ENCODE data around the gene TCF4. TPM values are rescaled to one million over a fixed set of nuclear protein-coding genes. Genes with fewer than 3 reads are reported as not detected.

The TCF4 gene
- polyA plus RNA-seq, 1 of the 3 experiments (the other 2 are of a cell fraction): 39.1 TPM

DNA sequence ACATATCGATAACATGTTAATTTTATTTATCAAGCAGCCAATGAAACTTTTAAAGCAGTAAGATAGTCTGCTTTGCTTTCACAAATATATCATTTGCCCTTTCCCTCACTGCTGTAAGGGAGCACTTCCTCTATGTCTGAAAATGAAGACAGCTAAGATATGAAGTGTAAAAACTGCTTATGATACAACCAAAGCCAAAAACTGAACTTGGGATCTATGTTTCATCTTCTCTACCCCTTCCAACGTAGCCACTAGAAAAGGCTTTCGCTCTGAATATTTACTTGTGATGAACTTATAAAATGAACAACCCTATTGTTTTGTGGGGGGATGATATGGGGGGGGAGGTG, 140.3 kb downstream of the TCF4 start:
- CTCF ChIA-PET: interaction anchor here (1.3 to 1.4 kb wide), 2 partner anchors 8 to 12 kb away, joined by 4 read pairs; no protein-coding TSS in a partner anchor

DNA sequence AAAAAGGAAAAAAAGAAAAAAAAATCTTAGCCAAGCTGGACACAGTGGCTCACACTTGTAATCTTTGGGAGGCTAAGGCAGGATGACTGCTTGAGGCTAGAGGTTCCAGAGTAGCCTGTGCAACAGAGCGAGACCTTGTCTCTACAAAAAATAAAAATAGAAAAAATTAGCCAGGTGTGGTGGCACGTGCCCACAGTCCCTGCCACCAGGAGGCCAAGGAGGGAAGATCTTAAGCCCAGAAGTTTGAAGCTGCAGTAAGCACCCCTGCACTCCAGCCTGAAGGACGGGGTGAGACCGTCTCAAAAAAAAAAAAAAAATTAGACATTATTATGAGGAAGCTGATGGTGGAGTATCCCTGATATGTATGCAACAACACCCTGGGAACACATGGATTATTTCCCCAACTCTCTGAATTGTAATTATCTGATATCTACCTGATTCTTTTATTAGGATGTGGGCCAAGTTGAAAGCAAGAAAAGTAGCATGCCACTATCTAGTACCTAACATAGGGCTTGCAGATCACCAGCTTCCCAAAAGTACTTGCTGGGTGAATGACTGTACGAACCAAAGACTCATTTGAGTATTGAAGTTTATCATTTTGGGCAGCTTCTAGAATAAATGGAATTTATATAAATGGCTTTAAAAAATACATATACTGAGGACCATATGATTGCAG, 140.9 kb downstream of the TCF4 start:
- POLR2A ChIA-PET: no interaction called here
- Histone ChIP-seq H3K79me2 (ENCODE audit: insufficient read depth) (peaks cover 91% of the 10 kb centered on the region), H3K9me3 (0 out of 2 replicates have a peak, but pooled peaks cover 6% of the 10 kb centered on the region), H2AFZ (ENCODE audit: low read depth) (no peak overlapping the region), H3K4me1 (ENCODE audit: control insufficient read depth in 1 of 2, insufficient read depth in 2 of 2, low read depth in 1 of 2, low read length in 1 of 2) (peaks cover 0 to 9% of the 10 kb centered on the region in 2 experiments; a peak in 1 of 4 replicates), H3K4me3 (ENCODE audit: low read depth in 2 of 2, low read length in 1 of 2) (no peak overlapping the region), H3K36me3 (replicated peaks in 1 of 2; ENCODE audit: control insufficient read depth in 1 of 2, insufficient read depth in 2 of 2, low read length in 1 of 2) (peaks cover 0 to 8% of the 10 kb centered on the region in 2 experiments), H3K27me3 (ENCODE audit: insufficient read depth) (no peaks in the 10 kb centered on the region), H3F3A (replicated peaks; ENCODE audit: insufficient read depth) (no peaks in the 10 kb centered on the region), H3K4me2 (no peak overlapping the region), H4K20me1 (ENCODE audit: insufficient read depth) (no peaks in the 10 kb centered on the region), H3K9me2 (no peaks in the 10 kb centered on the region), H3K27ac (ENCODE audit: low read depth in 2 of 2, low read length in 1 of 2) (no peak overlapping the region), H3K9ac (no peak overlapping the region)
- CTCF ChIA-PET: interaction anchor here (1.0 to 1.4 kb wide), 3 partner anchors 9 to 65 kb away, joined by 3 to 4 read pairs (median 4); no protein-coding TSS in a partner anchor
- 87% methylated on average over 5 of the region's 5 CpGs for WGBS (ENCODE audit: low lambda C conversion rate)
- TF ChIP-seq RAD21 (IDR thresholded peaks at IDR 0.05; ENCODE audit: low read length): no peak
- TF ChIP-seq POLR2AphosphoS5 (IDR thresholded peaks at IDR 0.05; ENCODE audit: low read depth, low read length): no peak
- no peak for TF ChIP-seq TCF12 (IDR thresholded peaks at IDR 0.05)
- TF ChIP-seq, protein P1, sequence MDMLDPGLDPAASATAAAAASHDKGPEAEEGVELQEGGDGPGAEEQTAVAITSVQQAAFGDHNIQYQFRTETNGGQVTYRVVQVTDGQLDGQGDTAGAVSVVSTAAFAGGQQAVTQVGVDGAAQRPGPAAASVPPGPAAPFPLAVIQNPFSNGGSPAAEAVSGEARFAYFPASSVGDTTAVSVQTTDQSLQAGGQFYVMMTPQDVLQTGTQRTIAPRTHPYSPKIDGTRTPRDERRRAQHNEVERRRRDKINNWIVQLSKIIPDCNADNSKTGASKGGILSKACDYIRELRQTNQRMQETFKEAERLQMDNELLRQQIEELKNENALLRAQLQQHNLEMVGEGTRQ (IDR thresholded peaks at IDR 0.05; ENCODE audit: borderline replicate concordance, low read depth, low read length): no peak
- no peak for DNase-seq

More for the DNA sequence above, 140.3 kb downstream of the TCF4 start:
- no peaks in the 10 kb centered on the region for H3K27me3 ChIP-seq (ENCODE audit: insufficient read depth)
- H3K9me2 ChIP-seq: no peaks in the 10 kb centered on the region
- H3K9ac ChIP-seq: no peak overlapping the region
- no peaks in the 10 kb centered on the region for H3F3A ChIP-seq (replicated peaks; ENCODE audit: insufficient read depth)
- H3K79me2 ChIP-seq (ENCODE audit: insufficient read depth): peaks cover 91% of the 10 kb centered on the region
- TF ChIP-seq, protein P2, sequence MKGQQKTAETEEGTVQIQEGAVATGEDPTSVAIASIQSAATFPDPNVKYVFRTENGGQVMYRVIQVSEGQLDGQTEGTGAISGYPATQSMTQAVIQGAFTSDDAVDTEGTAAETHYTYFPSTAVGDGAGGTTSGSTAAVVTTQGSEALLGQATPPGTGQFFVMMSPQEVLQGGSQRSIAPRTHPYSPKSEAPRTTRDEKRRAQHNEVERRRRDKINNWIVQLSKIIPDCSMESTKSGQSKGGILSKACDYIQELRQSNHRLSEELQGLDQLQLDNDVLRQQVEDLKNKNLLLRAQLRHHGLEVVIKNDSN (IDR thresholded peaks at IDR 0.05; ENCODE audit: borderline replicate concordance, low read depth): no peak
- TF ChIP-seq RCOR1 (IDR thresholded peaks at IDR 0.05; ENCODE audit: low read length): no peak
- no peak for TF ChIP-seq YY1 (IDR thresholded peaks at IDR 0.05; ENCODE audit: low read depth)
- TF ChIP-seq RFX5 (IDR thresholded peaks at IDR 0.05; ENCODE audit: low read length): no peak
- TF ChIP-seq TAF1 (IDR thresholded peaks at IDR 0.05; ENCODE audit: borderline replicate concordance, low read depth, low read length): no peak
- no peak for TF ChIP-seq EZH2phosphoT487 (IDR thresholded peaks at IDR 0.05; ENCODE audit: borderline replicate concordance, low read depth)
- no peak for TF ChIP-seq NRF1 (IDR thresholded peaks at IDR 0.05; ENCODE audit: low read depth, low read length)
- TF ChIP-seq POLR2AphosphoS5 (IDR thresholded peaks at IDR 0.05; ENCODE audit: low read depth, low read length): no peak
- no peak for TF ChIP-seq CHD2 (IDR thresholded peaks at IDR 0.05; ENCODE audit: low read length, partially characterized antibody)
- TF ChIP-seq EP300 (IDR thresholded peaks at IDR 0.05; ENCODE audit: borderline replicate concordance in 1 of 2, low read depth in 1 of 2, low read length in 1 of 2): no peak
- TF ChIP-seq, protein P3, sequence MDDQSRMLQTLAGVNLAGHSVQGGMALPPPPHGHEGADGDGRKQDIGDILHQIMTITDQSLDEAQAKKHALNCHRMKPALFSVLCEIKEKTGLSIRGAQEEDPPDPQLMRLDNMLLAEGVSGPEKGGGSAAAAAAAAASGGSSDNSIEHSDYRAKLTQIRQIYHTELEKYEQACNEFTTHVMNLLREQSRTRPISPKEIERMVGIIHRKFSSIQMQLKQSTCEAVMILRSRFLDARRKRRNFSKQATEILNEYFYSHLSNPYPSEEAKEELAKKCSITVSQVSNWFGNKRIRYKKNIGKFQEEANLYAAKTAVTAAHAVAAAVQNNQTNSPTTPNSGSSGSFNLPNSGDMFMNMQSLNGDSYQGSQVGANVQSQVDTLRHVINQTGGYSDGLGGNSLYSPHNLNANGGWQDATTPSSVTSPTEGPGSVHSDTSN (IDR thresholded peaks at IDR 0.05): no peak
- TF ChIP-seq, protein P4, sequence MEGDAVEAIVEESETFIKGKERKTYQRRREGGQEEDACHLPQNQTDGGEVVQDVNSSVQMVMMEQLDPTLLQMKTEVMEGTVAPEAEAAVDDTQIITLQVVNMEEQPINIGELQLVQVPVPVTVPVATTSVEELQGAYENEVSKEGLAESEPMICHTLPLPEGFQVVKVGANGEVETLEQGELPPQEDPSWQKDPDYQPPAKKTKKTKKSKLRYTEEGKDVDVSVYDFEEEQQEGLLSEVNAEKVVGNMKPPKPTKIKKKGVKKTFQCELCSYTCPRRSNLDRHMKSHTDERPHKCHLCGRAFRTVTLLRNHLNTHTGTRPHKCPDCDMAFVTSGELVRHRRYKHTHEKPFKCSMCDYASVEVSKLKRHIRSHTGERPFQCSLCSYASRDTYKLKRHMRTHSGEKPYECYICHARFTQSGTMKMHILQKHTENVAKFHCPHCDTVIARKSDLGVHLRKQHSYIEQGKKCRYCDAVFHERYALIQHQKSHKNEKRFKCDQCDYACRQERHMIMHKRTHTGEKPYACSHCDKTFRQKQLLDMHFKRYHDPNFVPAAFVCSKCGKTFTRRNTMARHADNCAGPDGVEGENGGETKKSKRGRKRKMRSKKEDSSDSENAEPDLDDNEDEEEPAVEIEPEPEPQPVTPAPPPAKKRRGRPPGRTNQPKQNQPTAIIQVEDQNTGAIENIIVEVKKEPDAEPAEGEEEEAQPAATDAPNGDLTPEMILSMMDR (IDR thresholded peaks at IDR 0.05): no peak
- no peak overlapping the region for H2AFZ ChIP-seq (ENCODE audit: low read depth)
- H3K36me3 ChIP-seq (replicated peaks in 1 of 2; ENCODE audit: control insufficient read depth in 1 of 2, insufficient read depth in 2 of 2, low read length in 1 of 2): peaks cover 0 to 8% of the 10 kb centered on the region in 2 experiments
- H3K4me2 ChIP-seq: no peak overlapping the region
- H3K4me3 ChIP-seq (ENCODE audit: low read depth in 2 of 2, low read length in 1 of 2): no peak overlapping the region
- 96% methylated on average over 3 of the region's 3 CpGs for WGBS (ENCODE audit: low lambda C conversion rate)
- H4K20me1 ChIP-seq (ENCODE audit: insufficient read depth): no peaks in the 10 kb centered on the region
- H3K9me3 ChIP-seq: 0 out of 2 replicates have a peak, but pooled peaks cover 6% of the 10 kb centered on the region
- POLR2A ChIA-PET: no interaction called here
- no peak for DNase-seq
- no peak overlapping the region for H3K27ac ChIP-seq (ENCODE audit: low read depth in 2 of 2, low read length in 1 of 2)
- peaks cover 0 to 15% of the 10 kb centered on the region in 2 experiments; a peak in 1 of 4 replicates for H3K4me1 ChIP-seq (ENCODE audit: control insufficient read depth in 1 of 2, insufficient read depth in 2 of 2, low read depth in 1 of 2, low read length in 1 of 2)
